GDM1 (cell line): ENCODE results near the gene BSPH1.
"Not testable (repeated sequence)": the region's sequence is repeated elsewhere in the genome, so short reads cannot be mapped to it uniquely, and the experiment has no call there.

Experiments
- DNase-seq: peaks from one replicate; lab custom pipeline; 2025; lab: John Stamatoyannopoulos, UW

The BSPH1 gene

GRCh38 chr19:47920107-47920506 is 71.9 kb downstream of the BSPH1 start:
- not testable (repeated sequence) for DNase-seq
